ENCODE data around the gene MLEC.

Gene MLEC

GRCh38 chr12:120642826-120643225 lies 44.1 kb upstream of the MLEC start:
- Histone ChIP-seq H3K36me3 (no peaks in the 10 kb centered on the region), H3K4me3 (ENCODE audit: low read depth in 1 of 2, low read length in 1 of 2) (no peak overlapping the region), H3K27ac (no peak overlapping the region), H3K4me1 (ENCODE audit: control insufficient read depth in 1 of 2, insufficient read depth in 1 of 2, low read depth in 1 of 2, low read length in 1 of 2) (peaks cover 7 to 12% of the 10 kb centered on the region in 2 experiments), H3K9me3 (no peaks in the 10 kb centered on the region), H3K27me3 (peaks cover 93% of the 10 kb centered on the region)
- no peak for TF ChIP-seq CTCF (IDR thresholded peaks at IDR 0.05)

DNA sequence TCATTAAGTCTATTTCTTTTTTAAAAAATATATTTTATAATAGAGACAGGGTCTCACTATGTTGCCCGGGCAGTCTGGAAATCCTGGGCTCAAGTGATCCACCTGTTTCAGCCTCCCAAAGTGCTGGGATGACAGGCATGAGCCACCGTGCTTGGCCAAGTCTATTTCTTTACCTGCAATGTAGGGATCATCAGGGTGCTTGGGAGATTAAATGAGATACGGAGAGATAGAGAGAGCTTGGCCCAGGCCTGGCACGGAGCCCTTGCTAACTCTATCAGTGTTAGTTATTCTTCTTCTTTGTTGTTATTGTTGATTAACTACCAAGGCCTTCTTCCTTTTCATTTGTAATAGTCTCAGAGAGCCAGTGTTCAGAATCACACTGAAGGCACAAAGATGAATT lies 43.4 kb upstream of the MLEC start:
- Histone ChIP-seq H3K27me3 (peaks cover 93% of the 10 kb centered on the region), H3K4me1 (ENCODE audit: control insufficient read depth in 1 of 2, insufficient read depth in 1 of 2, low read depth in 1 of 2, low read length in 1 of 2) (peaks cover 7 to 12% of the 10 kb centered on the region in 2 experiments), H3K36me3 (no peaks in the 10 kb centered on the region), H3K4me3 (ENCODE audit: low read depth in 1 of 2, low read length in 1 of 2) (no peak overlapping the region), H3K9me3 (no peaks in the 10 kb centered on the region), H3K27ac (no peak overlapping the region)
- no peak for TF ChIP-seq CTCF (IDR thresholded peaks at IDR 0.05)

DNA sequence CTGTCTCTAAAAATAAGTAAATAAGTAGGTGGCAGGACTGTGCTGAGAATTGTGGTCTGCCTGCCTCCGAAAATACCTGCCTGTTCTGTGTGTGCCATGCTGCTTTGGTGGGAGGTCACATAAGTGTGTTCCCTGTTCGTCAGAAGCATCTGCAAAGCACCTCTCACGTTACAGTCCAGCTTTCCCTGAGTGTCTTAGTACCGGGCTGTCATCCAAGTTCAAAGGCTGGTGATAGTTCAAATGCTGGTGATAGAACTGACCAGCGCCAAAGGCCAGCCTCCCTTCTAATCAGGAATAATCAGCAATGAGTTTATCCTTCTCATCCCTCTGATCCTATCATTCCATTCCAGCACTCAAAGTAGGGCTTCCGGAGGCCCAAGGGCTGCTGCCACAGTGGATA lies 40.9 kb upstream of the MLEC start:
- no peak overlapping the region for H3K27ac ChIP-seq
- no peak for TF ChIP-seq CTCF (IDR thresholded peaks at IDR 0.05)
- no peak overlapping the region for H3K4me3 ChIP-seq (ENCODE audit: low read depth in 1 of 2, low read length in 1 of 2)
- H3K4me1 ChIP-seq (ENCODE audit: control insufficient read depth in 1 of 2, insufficient read depth in 1 of 2, low read depth in 1 of 2, low read length in 1 of 2): peaks cover 16 to 17% of the 10 kb centered on the region in 2 experiments
- no peaks in the 10 kb centered on the region for H3K9me3 ChIP-seq
- H3K36me3 ChIP-seq: no peaks in the 10 kb centered on the region
- peaks cover 93% of the 10 kb centered on the region for H3K27me3 ChIP-seq

DNA sequence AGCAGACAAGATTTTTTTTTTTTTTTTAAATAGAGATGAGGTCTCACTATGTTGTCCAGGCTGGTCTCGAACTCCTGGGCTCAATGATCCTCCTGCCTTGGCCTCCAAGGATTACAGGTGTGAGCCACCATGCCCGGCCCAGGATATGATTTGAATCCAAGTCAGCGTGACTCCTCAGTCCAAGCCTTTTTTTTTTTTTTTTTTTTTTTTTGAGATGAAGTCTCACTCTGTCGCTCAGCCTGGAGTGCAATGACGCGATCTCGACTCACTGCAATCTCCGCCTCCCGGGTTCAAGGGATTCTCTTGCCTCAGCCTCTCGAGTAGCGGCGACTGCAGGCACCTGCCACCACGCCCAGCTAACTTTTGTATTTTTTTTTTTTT lies 39.6 kb upstream of the MLEC start:
- Histone ChIP-seq H3K27ac (no peak overlapping the region), H3K9me3 (no peaks in the 10 kb centered on the region), H3K36me3 (no peaks in the 10 kb centered on the region), H3K4me3 (ENCODE audit: low read depth in 1 of 2, low read length in 1 of 2) (no peak overlapping the region), H3K27me3 (peaks cover 93% of the 10 kb centered on the region), H3K4me1 (ENCODE audit: control insufficient read depth in 1 of 2, insufficient read depth in 1 of 2, low read depth in 1 of 2, low read length in 1 of 2) (peaks cover 9 to 11% of the 10 kb centered on the region in 2 experiments)
- TF ChIP-seq CTCF (IDR thresholded peaks at IDR 0.05): no peak

- Histone ChIP-seq H3K4me1 (ENCODE audit: control insufficient read depth in 1 of 2, insufficient read depth in 1 of 2, low read depth in 1 of 2, low read length in 1 of 2) (peaks cover 9 to 11% of the 10 kb centered on the region in 2 experiments), H3K4me3 (ENCODE audit: low read depth in 1 of 2, low read length in 1 of 2) (no peak overlapping the region), H3K9me3 (no peaks in the 10 kb centered on the region), H3K27ac (no peak overlapping the region), H3K27me3 (peaks cover 79% of the 10 kb centered on the region), H3K36me3 (no peaks in the 10 kb centered on the region)
- no peak for TF ChIP-seq CTCF (IDR thresholded peaks at IDR 0.05)
Measured at GRCh38 chr12:120649442-120650232, 37.3 kb upstream of the MLEC start.
